Neural progenitor cell (in vitro differentiated cells): ENCODE results near the gene ZNF558.

Source experiments
- CTCF ChIP-seq: fragments of 200-600 bp; sonication (generic); IDR thresholded peaks from 2 replicates; pipeline ENCODE4 v1.5.1; 2017; ENCODE audit warnings: antibody characterized with exemption, mild to moderate bottlenecking
- EZH2 ChIP-seq: fragments of 200-600 bp; sonication (generic); IDR thresholded peaks from 2 replicates; pipeline ENCODE4 v1.6.1; 2017; ENCODE audit warnings: antibody characterized with exemption, mild to moderate bottlenecking, moderate library complexity
- EZH2phosphoT487 ChIP-seq: fragments of 200-600 bp; sonication (generic); IDR thresholded peaks from 2 replicates; pipeline ENCODE4 v1.6.1; 2017; ENCODE audit warnings: antibody characterized with exemption

GRCh38 chr19:8835446-8835845 lies 3.3 kb upstream of the ZNF558 start:
- TF ChIP-seq CTCF (no peak), EZH2phosphoT487 (no peak), EZH2 (no peak)
